Heart right ventricle (tissue), 16 donors: Measurements from ENCODE around the gene UBE2J1. TPM values are rescaled to one million over a fixed set of nuclear protein-coding genes. Genes with fewer than 3 reads are reported as not detected.

Source experiments
- ATAC-seq, 8 donors: fragments of 200-7000 bp; cut with Tn5 transposase; one replicate each; pipeline ENCODE4 v1.9.1; 2020; ENCODE audit warnings: mild to moderate bottlenecking in 8 of 8, moderate library complexity in 8 of 8, moderate number of reproducible peaks in 1 of 8
- DNase-seq, 2 donors: peaks; one replicate each; pipeline ENCODE4 v3.0.0-alpha.2; 2020
- H3K27ac ChIP-seq, 10 donors: fragments of 200-600 bp; sonication (generic) in 2 of 10; one replicate each; pipeline versions ENCODE4 v1.5.0 to v1.8.0; 2020 to 2022; ENCODE audit warnings: mild to moderate bottlenecking in 3 of 10
- H3K27me3 ChIP-seq, 7 donors: fragments of 200-600 bp; one replicate each; pipeline ENCODE4 v1.8.0; 2021 to 2022; ENCODE audit warnings: mild to moderate bottlenecking in 2 of 7
- H3K36me3 ChIP-seq, 9 donors: fragments of 200-600 bp; sonication (generic) in 1 of 9; one replicate each; pipeline versions ENCODE4 v1.5.0 to v1.8.0; 2020 to 2022; ENCODE audit warnings: mild to moderate bottlenecking in 2 of 9
- H3K4me1 ChIP-seq, 9 donors: fragments of 200-600 bp; sonication (generic) in 1 of 9; one replicate each; pipeline versions ENCODE4 v1.5.0 to v1.8.0; 2020 to 2022; ENCODE audit warnings: mild to moderate bottlenecking in 4 of 9
- H3K4me3 ChIP-seq, 10 donors: fragments of 200-600 bp; sonication (generic) in 2 of 10; one replicate each; pipeline versions ENCODE4 v1.5.0 to v1.8.0; 2020 to 2022; ENCODE audit warnings: mild to moderate bottlenecking in 7 of 10, moderate library complexity in 2 of 10
- H3K9me3 ChIP-seq, 11 donors: fragments of 200-600 bp in 10 of 11; sonication (generic) in 2 of 11; one replicate each; pipeline versions ENCODE4 v1.5.0 to v1.8.0; 2013 to 2022; ENCODE audit warnings: mild to moderate bottlenecking in 2 of 11, control low read depth in 1 of 11, moderate library complexity in 1 of 11
- WGBS, 2 donors: extraction: QIAGEN DNeasy Blood & Tissue Kit; methylation state at CpG; one replicate each; pipeline ENCODE4 v1.1.7; 2013; ENCODE audit warnings: inconsistent platforms in 1 of 2; 5-methylcytosine and 5-hydroxymethylcytosine counted together
- intact Hi-C, 10 donors: fragments of 100-400 bp; cut with DNase I; formaldehyde crosslinking; loops; one replicate each; pipeline versions ENCODE4 v1.11.1 to v1.14.2; 2022
- polyA plus RNA-seq, 2 donors: library from polyadenylated mRNA; stranded (reverse); fragments of 200-250 nt; gene quantifications; one replicate each; pipeline ENCODE4 v1.2.3, GENCODE V29; 2013
- total RNA-seq, 10 donors: library from RNA; stranded (reverse); fragmentation: NEBNext Ultra II Directional in 3 of 10; extraction: Animal tissue kit (Norgen Biotek cat#: 25700) in 3 of 10; gene quantifications; one replicate each; pipeline versions ENCODE4 v1.2.1 to v1.2.4, GENCODE V29; 2021 to 2023
- TF ChIP-seq, protein P1 (sequence below), 9 donors: fragments of 200-600 bp; sonication (generic) in 2 of 9; IDR thresholded peaks; one replicate each; pipeline versions ENCODE4 v1.5.0 to v1.8.0; 2021 to 2022; ENCODE audit warnings: antibody characterized with exemption in 9 of 9, mild to moderate bottlenecking in 5 of 9, moderate library complexity in 1 of 9
- donor health status: Arrhythmogenic right ventricular cardiomyopathy.
- donor health status: ischemic (EF 13 %, LVEDD 7.1; RV severe dilation, severe dysfunction).
- donor health status: healthy with polysubstance abuse.
- donor health status: DM: no; HTN: yes; CAD: no.
- donor health status: DM: no; HTN: no; CAD: no.
- donor health status: ischemic (EF 25% LVEDD 6.9; RV normal size, moderate dysfunction).
- donor health status: ischemic (EF 25% LVEDD 5.7; RV mildly dilated, moderate dysfunction).
- donor health status: healthy.
- donor health status: DM: yes; HTN: yes; CAD: no.
- donor health status: Ischemic cardiomyopathy.
- donor health status: ischemic (EF 35%, LVEDD 5.7; RV mildly dilated, moderate dysfunction).
- donor health status: nonischemic (EF 11% LVEDD 7.7; RV severe dilation, severe dysfunction).
- donor health status: DM: yes; HTN: yes; CAD: no.
- donor health status: PGD.
- donor health status: ischemic (EF 29% LVEDD 5.4; RV normal size, mild dysfunction).
- donor health status: nonischemic (EF 23%, LVEDD 6.1; RV moderate dilation, normal function).

UBE2J1 gene
- total and polyA plus RNA-seq, 12 donors = 9.9 to 23.9 (median 14.1) TPM

DNA sequence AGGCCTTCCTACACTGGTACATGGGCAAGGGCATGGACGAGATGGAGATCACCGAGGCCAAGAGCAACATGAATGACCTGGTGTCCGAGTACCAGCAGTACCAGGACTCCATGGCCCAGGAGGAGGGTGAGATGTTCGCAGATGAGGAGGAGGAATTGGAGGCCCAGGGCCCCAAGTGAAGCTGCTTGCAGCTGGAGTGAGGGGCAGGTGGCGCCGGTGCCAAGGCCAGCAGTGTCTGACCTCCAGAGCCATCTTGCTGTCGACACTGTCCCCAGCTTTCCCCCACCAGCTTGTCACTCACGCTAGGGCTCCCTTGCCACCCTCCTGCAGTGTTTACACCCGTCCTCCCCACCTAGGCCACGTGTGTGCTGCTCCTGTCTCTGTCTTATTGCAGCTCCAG is 49.6 kb downstream of the UBE2J1 start:
- intact Hi-C loops = no loop called here
- no peak overlapping the region for H3K4me3 ChIP-seq
- WGBS, 2 donors = 91 to 93% methylated on average over 10 of the region's 10 CpGs
- TF ChIP-seq, protein P1, sequence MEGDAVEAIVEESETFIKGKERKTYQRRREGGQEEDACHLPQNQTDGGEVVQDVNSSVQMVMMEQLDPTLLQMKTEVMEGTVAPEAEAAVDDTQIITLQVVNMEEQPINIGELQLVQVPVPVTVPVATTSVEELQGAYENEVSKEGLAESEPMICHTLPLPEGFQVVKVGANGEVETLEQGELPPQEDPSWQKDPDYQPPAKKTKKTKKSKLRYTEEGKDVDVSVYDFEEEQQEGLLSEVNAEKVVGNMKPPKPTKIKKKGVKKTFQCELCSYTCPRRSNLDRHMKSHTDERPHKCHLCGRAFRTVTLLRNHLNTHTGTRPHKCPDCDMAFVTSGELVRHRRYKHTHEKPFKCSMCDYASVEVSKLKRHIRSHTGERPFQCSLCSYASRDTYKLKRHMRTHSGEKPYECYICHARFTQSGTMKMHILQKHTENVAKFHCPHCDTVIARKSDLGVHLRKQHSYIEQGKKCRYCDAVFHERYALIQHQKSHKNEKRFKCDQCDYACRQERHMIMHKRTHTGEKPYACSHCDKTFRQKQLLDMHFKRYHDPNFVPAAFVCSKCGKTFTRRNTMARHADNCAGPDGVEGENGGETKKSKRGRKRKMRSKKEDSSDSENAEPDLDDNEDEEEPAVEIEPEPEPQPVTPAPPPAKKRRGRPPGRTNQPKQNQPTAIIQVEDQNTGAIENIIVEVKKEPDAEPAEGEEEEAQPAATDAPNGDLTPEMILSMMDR (IDR thresholded peaks at IDR 0.05) = no peak
- peaks cover 0 to 6% (median 0%) of the 10 kb centered on the region in 11 donors for H3K9me3 ChIP-seq
- peaks cover 0 to 16% (median 13%) of the 10 kb centered on the region in 9 donors for H3K4me1 ChIP-seq
- no peak for ATAC-seq
- no peak overlapping the region for H3K27ac ChIP-seq
- H3K36me3 ChIP-seq = no peaks in the 10 kb centered on the region
- no peaks in the 10 kb centered on the region for H3K27me3 ChIP-seq
- no peak for DNase-seq

DNA sequence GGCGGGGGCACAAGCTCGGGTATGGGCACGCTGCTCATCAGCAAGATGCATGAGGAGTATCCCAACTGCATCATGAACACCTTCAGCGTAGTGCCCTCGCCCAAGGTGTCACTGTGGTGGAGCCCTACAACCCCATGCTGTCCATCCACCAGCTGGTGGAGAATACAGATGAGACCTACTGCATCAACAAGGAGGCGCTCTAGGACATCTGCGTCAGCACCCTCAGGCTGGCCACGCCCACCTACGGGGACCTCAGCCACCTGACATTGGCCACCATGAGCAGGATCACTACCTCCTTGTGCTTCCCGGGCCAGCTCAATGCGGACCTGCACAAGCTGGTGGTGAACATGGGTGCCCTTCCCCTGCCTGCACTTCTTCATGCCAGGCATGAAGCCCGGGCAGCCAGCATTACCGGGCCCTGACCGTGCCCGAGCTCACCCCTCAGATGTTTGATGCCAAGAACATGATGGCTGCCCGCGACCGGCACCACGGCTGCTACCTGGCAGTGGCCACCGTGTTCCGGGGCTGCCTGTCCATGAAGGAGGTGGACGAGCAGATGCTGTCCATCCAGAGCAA is 50.2 kb downstream of the UBE2J1 start:
- Histone ChIP-seq H3K36me3 (no peaks in the 10 kb centered on the region), H3K27me3 (no peaks in the 10 kb centered on the region), H3K4me1 (peaks cover 0 to 23% (median 17%) of the 10 kb centered on the region in 9 donors), H3K9me3 (peaks cover 0 to 6% (median 0%) of the 10 kb centered on the region in 11 donors), H3K27ac (no peak overlapping the region), H3K4me3 (no peak overlapping the region)
- 91 to 93% methylated on average over 22 of the region's 22 CpGs for WGBS, 2 donors
- intact Hi-C loops = no loop called here
- no peak for DNase-seq
- TF ChIP-seq, protein P1 (IDR thresholded peaks at IDR 0.05) = no peak
- ATAC-seq = peak in 1 of 8 donors; percentile 18

DNA sequence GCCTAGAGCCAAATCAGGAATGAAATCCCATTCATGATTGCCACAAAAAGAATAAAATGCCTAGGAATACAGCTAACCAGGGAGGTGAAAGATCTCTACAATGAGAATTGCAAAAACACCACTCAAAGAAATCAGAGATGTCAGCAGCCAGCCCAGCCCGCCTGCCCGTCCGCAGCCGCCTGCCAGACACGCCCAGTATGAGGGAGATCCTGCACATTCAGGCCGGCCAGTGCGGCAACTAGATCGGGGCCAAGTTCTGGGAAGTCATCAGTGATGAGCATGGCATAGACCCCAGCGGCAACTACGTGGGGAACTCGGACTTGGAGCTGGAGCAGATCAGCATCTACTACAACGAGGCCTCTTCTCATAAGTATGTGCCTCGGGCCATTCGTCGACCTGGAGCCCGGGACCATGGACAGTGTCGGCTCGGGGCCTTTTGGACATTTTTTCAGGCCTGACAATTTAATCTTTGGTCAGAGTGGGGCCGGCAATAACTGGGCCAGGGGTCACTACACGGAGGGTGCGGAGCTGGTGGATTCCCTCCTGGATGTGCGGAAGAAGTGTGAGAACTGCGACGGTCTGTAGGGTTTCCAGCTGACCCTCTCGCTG is 50.8 kb downstream of the UBE2J1 start:
- Histone ChIP-seq H3K27ac (no peak overlapping the region), H3K4me1 (peaks cover 0 to 23% (median 18%) of the 10 kb centered on the region in 9 donors), H3K36me3 (no peaks in the 10 kb centered on the region), H3K4me3 (no peak overlapping the region), H3K9me3 (peaks cover 0 to 6% (median 0%) of the 10 kb centered on the region in 11 donors), H3K27me3 (no peaks in the 10 kb centered on the region)
- no peak for ATAC-seq
- DNase-seq = no peak
- 94 to 96% methylated on average over 25 of the region's 25 CpGs for WGBS, 2 donors
- TF ChIP-seq, protein P1 (IDR thresholded peaks at IDR 0.05) = no peak
- intact Hi-C loops = no loop called here

DNA sequence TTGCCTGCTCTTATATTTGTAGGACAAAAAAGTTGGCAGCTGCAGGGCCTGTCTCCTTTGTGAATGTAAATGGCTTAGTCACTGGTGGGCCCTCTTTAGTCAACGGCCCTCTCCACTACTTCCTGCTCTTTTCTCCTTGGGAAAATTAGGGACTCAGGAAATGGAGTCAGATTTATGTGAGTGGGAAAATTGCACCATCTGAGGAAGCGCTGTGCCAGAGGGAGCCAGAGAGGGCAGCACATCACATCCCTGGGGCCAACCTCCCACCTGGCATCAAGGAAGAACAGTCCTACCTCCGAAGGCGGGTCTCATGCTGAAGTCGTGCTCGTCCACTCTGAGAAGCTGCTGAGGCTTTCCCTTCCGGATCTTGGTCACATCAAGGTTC is 53.1 kb downstream of the UBE2J1 start:
- 86 to 89% methylated on average over 7 of the region's 7 CpGs for WGBS, 2 donors
- Histone ChIP-seq H3K4me1 (peaks cover 0 to 23% (median 18%) of the 10 kb centered on the region in 9 donors), H3K27ac (peak overlapping the region in 1 of 10 donors; percentile 3), H3K9me3 (peaks cover 0 to 6% (median 0%) of the 10 kb centered on the region in 11 donors), H3K27me3 (no peaks in the 10 kb centered on the region), H3K36me3 (no peaks in the 10 kb centered on the region), H3K4me3 (no peak overlapping the region)
- no peak for DNase-seq
- ATAC-seq = no peak
- TF ChIP-seq, protein P1 (IDR thresholded peaks at IDR 0.05) = peak in 1 of 9 donors; percentile 22
- intact Hi-C loops = no loop called here
